Transverse colon (tissue), 4 donors: ENCODE data around the gene FAM78B.

Experiments
- CTCF ChIP-seq, 5 experiments: fragments of 200-600 bp in 3 of 5; fragments of 450-650 bp in 2 of 5; sonication (generic) in 3 of 5; IDR thresholded peaks; 1 replicate in 2 of 5; 2 replicates in 3 of 5; pipeline ENCODE4 v1.5.1; 2016 to 2017; ENCODE audit warnings: antibody characterized with exemption in 5 of 5, inconsistent platforms in 3 of 5, mild to moderate bottlenecking in 2 of 5, moderate library complexity in 1 of 5
- EP300 ChIP-seq: sonication (generic); formaldehyde crosslinking; IDR thresholded peaks from one replicate; pipeline ENCODE4 v1.6.1; 2017; ENCODE audit warnings: antibody characterized with exemption, low read depth
- POLR2A ChIP-seq: fragments of 450-650 bp; IDR thresholded peaks from one replicate; pipeline ENCODE4 v1.6.1; 2016; ENCODE audit warnings: antibody characterized with exemption, mild to moderate bottlenecking, moderate library complexity
- POLR2AphosphoS5 ChIP-seq, 3 donors: sonication (generic); formaldehyde crosslinking; IDR thresholded peaks; one replicate each; pipeline ENCODE4 v1.6.1; 2016; ENCODE audit warnings: antibody characterized with exemption in 3 of 3

GRCh38 chr1:166169182-166169581, 2.4 kb upstream of the FAM78B start:
- TF ChIP-seq CTCF (IDR thresholded peaks at IDR 0.05) (no peak), POLR2A (no peak), EP300 (no peak), POLR2AphosphoS5 (IDR thresholded peaks at IDR 0.05) (no peak)
